H1 (cell line): Measurements from ENCODE around the gene RTF1. TPM values are rescaled to one million over a fixed set of nuclear protein-coding genes. Genes with fewer than 3 reads are reported as not detected.

Source experiments
- CTCF ChIA-PET: fragments of 300-600 bp; sonication (Branson Sonifier 250); formaldehyde crosslinking; loops from one replicate; lab custom pipeline; 2021; ENCODE audit not compliant: partially characterized antibody; lab: Charles Lee
- POLR2A ChIA-PET: fragments of 300-600 bp; sonication (Branson Sonifier 250); formaldehyde crosslinking; loops from one replicate; lab custom pipeline; 2021; ENCODE audit warnings: inconsistent platforms; ENCODE audit not compliant: partially characterized antibody; lab: Charles Lee
- DNase-seq, 2 experiments: peaks; one replicate each; pipeline versions ENCODE4 v3.0.0 to v3.0.0-alpha.2; 2010 to 2022; ENCODE audit warnings: low spot score in 2 of 2, low read depth in 1 of 2, mixed read lengths in 1 of 2
- FAIRE-seq: peaks from 2 replicates; lab custom pipeline; 2011; peaks lifted over from hg19 to GRCh38; lab: Jason Lieb, UNC
- H2AFZ ChIP-seq: 2 replicates; pipeline ENCODE4 v1.8.1; 2012; ENCODE audit warnings: low read length, inconsistent platforms
- H2AK5ac ChIP-seq: 2 replicates; pipeline ENCODE4 v1.6.1; 2013; ENCODE audit warnings: low read depth, low read length
- H2BK120ac ChIP-seq: replicated peaks from 2 replicates; pipeline ENCODE3; 2013; ENCODE audit warnings: low read depth, low read length, inconsistent platforms
- H2BK12ac ChIP-seq: 2 replicates; pipeline ENCODE4 v1.6.1; 2013; ENCODE audit warnings: low read depth, low read length
- H2BK15ac ChIP-seq: 2 replicates; pipeline ENCODE4 v1.6.1; 2013; ENCODE audit warnings: low read length
- H2BK20ac ChIP-seq: 2 replicates; pipeline ENCODE4 v1.6.1; 2013; ENCODE audit warnings: low read length
- H2BK5ac ChIP-seq: 2 replicates; pipeline ENCODE4 v1.6.1; 2013; ENCODE audit warnings: low read depth, low read length
- H3K14ac ChIP-seq: 2 replicates; pipeline ENCODE4 v1.6.1; 2013; ENCODE audit warnings: inconsistent platforms; ENCODE audit not compliant: insufficient read length
- H3K18ac ChIP-seq: 2 replicates; pipeline ENCODE4 v1.6.1; 2013; ENCODE audit warnings: low read length; ENCODE audit errors: extremely low read depth
- H3K23ac ChIP-seq: 2 replicates; pipeline ENCODE4 v1.6.1; 2013; ENCODE audit warnings: inconsistent platforms; ENCODE audit not compliant: insufficient read length
- H3K23me2 ChIP-seq: 2 replicates; pipeline ENCODE4 v1.6.1; 2013; ENCODE audit warnings: low read depth, low read length
- H3K27ac ChIP-seq: 2 replicates; pipeline ENCODE4 v1.6.1; 2011; ENCODE audit warnings: low read depth, low read length, inconsistent platforms
- H3K27me3 ChIP-seq, 4 experiments: replicated peaks in 1 of 4; 1 replicate in 1 of 4; 2 replicates in 3 of 4; pipeline versions ENCODE4 v1.6.1 to v1.8.1; 2011 to 2013; ENCODE audit warnings: low read length in 3 of 4, mild to moderate bottlenecking in 3 of 4, inconsistent platforms in 2 of 4, mixed read lengths in 2 of 4, moderate library complexity in 1 of 4; ENCODE audit not compliant: control insufficient read depth in 3 of 4, insufficient read depth in 3 of 4; ENCODE audit errors: extremely low read depth in 1 of 4
- H3K36me3 ChIP-seq, 4 experiments: 2 replicates each; pipeline versions ENCODE4 v1.6.1 to v1.8.1; 2011 to 2013; ENCODE audit warnings: mild to moderate bottlenecking in 4 of 4, low read length in 3 of 4, moderate library complexity in 2 of 4, control low read depth in 1 of 4, inconsistent platforms in 1 of 4; ENCODE audit not compliant: insufficient read depth in 4 of 4, control insufficient read depth in 2 of 4
- H3K4ac ChIP-seq: replicated peaks from 2 replicates; pipeline ENCODE3; 2013; ENCODE audit warnings: low read length, low read depth, mixed read lengths, inconsistent platforms; ENCODE audit not compliant: insufficient read length
- H3K4me1 ChIP-seq, 4 experiments: replicated peaks in 1 of 4; 1 replicate in 1 of 4; 2 replicates in 3 of 4; pipeline versions ENCODE4 v1.6.1 to v1.8.1; 2011 to 2013; ENCODE audit warnings: low read length in 3 of 4, inconsistent platforms in 2 of 4, mixed read lengths in 1 of 4; ENCODE audit not compliant: insufficient read depth in 4 of 4, control insufficient read depth in 3 of 4
- H3K4me2 ChIP-seq, 2 experiments: 2 replicates each; pipeline versions ENCODE4 v1.6.1 to v1.8.1; 2011 to 2013; ENCODE audit warnings: low read depth in 2 of 2, low read length in 2 of 2, control low read depth in 1 of 2, inconsistent platforms in 1 of 2, mild to moderate bottlenecking in 1 of 2; ENCODE audit not compliant: insufficient read depth in 1 of 2
- H3K4me3 ChIP-seq, 4 experiments: fragments of 200-600, 300-600 bp in 1 of 4; sonication (generic), shearing (Covaris generic), sonication (Bioruptor Twin) in 1 of 4; 2 replicates each; pipeline versions ENCODE4 v1.5.1 to v1.8.1; 2011 to 2016; ENCODE audit warnings: low read length in 4 of 4, low read depth in 3 of 4, control low read depth in 2 of 4, inconsistent platforms in 2 of 4, mild to moderate bottlenecking in 2 of 4, mixed read lengths in 1 of 4, moderate library complexity in 1 of 4; ENCODE audit not compliant: insufficient read depth in 2 of 4; ENCODE audit errors: extremely low read depth in 1 of 4
- H3K56ac ChIP-seq: replicated peaks from 2 replicates; pipeline ENCODE3; 2013; ENCODE audit warnings: low read depth, mild to moderate bottlenecking, mixed read lengths, low read length, inconsistent platforms; ENCODE audit not compliant: insufficient read length
- H3K79me1 ChIP-seq: 2 replicates; pipeline ENCODE4 v1.6.1; 2013; ENCODE audit warnings: low read depth, low read length, control low read depth
- H3K79me2 ChIP-seq, 2 experiments: 2 replicates each; pipeline versions ENCODE4 v1.6.1 to v1.8.1; 2012 to 2013; ENCODE audit warnings: low read length in 2 of 2, mild to moderate bottlenecking in 2 of 2, inconsistent platforms in 1 of 2; ENCODE audit not compliant: insufficient read depth in 2 of 2, control insufficient read depth in 1 of 2
- H3K9ac ChIP-seq, 4 experiments: replicated peaks in 1 of 4; 1 replicate in 1 of 4; 2 replicates in 3 of 4; pipeline versions ENCODE4 v1.6.1 to v1.8.1; 2011 to 2013; ENCODE audit warnings: low read depth in 3 of 4, low read length in 3 of 4, control low read depth in 2 of 4, mild to moderate bottlenecking in 2 of 4, moderate library complexity in 2 of 4, inconsistent platforms in 1 of 4; ENCODE audit errors: extremely low read depth in 1 of 4
- H3K9me3 ChIP-seq, 2 experiments: 2 replicates each; pipeline versions ENCODE4 v1.6.1 to v1.8.1; 2012 to 2013; ENCODE audit warnings: mild to moderate bottlenecking in 2 of 2, moderate library complexity in 2 of 2, control low read depth in 1 of 2, inconsistent platforms in 1 of 2, low read depth in 1 of 2, low read length in 1 of 2, mixed read lengths in 1 of 2; ENCODE audit not compliant: insufficient read depth in 2 of 2
- H4K20me1 ChIP-seq, 2 experiments: replicated peaks in 1 of 2; 2 replicates each; pipeline versions ENCODE3 to v1.8.1; 2011 to 2013; ENCODE audit warnings: inconsistent platforms in 2 of 2, low read length in 2 of 2, mild to moderate bottlenecking in 1 of 2; ENCODE audit not compliant: insufficient read depth in 2 of 2, control insufficient read depth in 1 of 2
- H4K5ac ChIP-seq: 2 replicates; pipeline ENCODE4 v1.6.1; 2013; ENCODE audit warnings: low read length, low read depth, mixed read lengths, inconsistent platforms; ENCODE audit not compliant: insufficient read length
- H4K8ac ChIP-seq: 2 replicates; pipeline ENCODE4 v1.8.0; 2013; ENCODE audit warnings: mild to moderate bottlenecking, moderate library complexity, low read length, inconsistent platforms; ENCODE audit not compliant: insufficient read depth; ENCODE audit errors: extremely low read depth
- H4K91ac ChIP-seq: replicated peaks from 2 replicates; pipeline ENCODE3; 2013; ENCODE audit warnings: low read length, mixed read lengths, inconsistent platforms; ENCODE audit not compliant: insufficient read length
- KDM1A ChIP-seq: fragments of 200-600, 300-600 bp; sonication (generic); IDR thresholded peaks from 2 replicates; pipeline ENCODE4 v1.7.1; 2016; ENCODE audit warnings: mild to moderate bottlenecking, low read length, borderline replicate concordance
- KDM4A ChIP-seq: IDR thresholded peaks from one replicate; pipeline ENCODE4 v1.7.1; 2012; ENCODE audit warnings: low read depth, mild to moderate bottlenecking, moderate library complexity, low read length, inconsistent platforms; ENCODE audit not compliant: severe bottlenecking
- SAP30 ChIP-seq: fragments of 300-600 bp; sonication (generic); IDR thresholded peaks from 2 replicates; pipeline ENCODE4 v1.7.1; 2012; ENCODE audit warnings: low read length, moderate library complexity, mild to moderate bottlenecking, inconsistent platforms; ENCODE audit not compliant: insufficient read depth, insufficient replicate concordance
- SIN3A ChIP-seq, 2 experiments: IDR thresholded peaks in 1 of 2; conservative IDR thresholded peaks in 1 of 2; 2 replicates each; pipeline ENCODE4 v1.6.1; 2011 to 2012; ENCODE audit warnings: low read length in 2 of 2, improper control_type of control experiment in 1 of 2, low read depth in 1 of 2, mild to moderate bottlenecking in 1 of 2
- TBP ChIP-seq: IDR thresholded peaks from 2 replicates; pipeline ENCODE4 v1.6.1; 2011; ENCODE audit warnings: low read depth, low read length, improper control_type of control experiment
- WGBS, 2 experiments: shearing (Covaris generic) in 1 of 2; methylation state at CpG; one replicate each; pipeline versions ENCODE4 v1.1.6 to v1.1.7; 2013 to 2015; ENCODE audit warnings: low lambda C conversion rate in 2 of 2, mixed read lengths in 2 of 2, inconsistent platforms in 1 of 2, low coverage in 1 of 2, missing lambda C conversion rate in 1 of 2; ENCODE audit not compliant: insufficient replicate concordance in 2 of 2, insufficient coverage in 1 of 2, insufficient read length in 1 of 2; ENCODE audit errors: extremely low coverage in 1 of 2, missing lambda C conversion rate in 1 of 2; 5-methylcytosine and 5-hydroxymethylcytosine counted together
- polyA plus RNA-seq, 7 experiments: library from polyadenylated mRNA; depleted of rRNA in 3 of 7; stranded (reverse) in 5 of 7; unstranded in 2 of 7; fragments of >200 nt in 5 of 7; fragments of 200-250 nt in 2 of 7; gene quantifications; 1 replicate in 5 of 7; 2 replicates in 1 of 7; 4 replicates in 1 of 7; pipeline versions ENCODE4 v1.2.1 to v1.2.3, GENCODE V29; 2011 to 2013; ENCODE audit warnings: missing spikeins in 2 of 7, mixed read lengths in 2 of 7
- total RNA-seq: library from RNA; stranded (reverse); fragmentation: NEBNext Ultra II Directional; extraction: Animal tissue kit (Norgen Biotek cat#: 25700); gene quantifications from 2 replicates; pipeline ENCODE4 v1.2.1, GENCODE V29; 2021

Gene RTF1
- total and polyA plus RNA-seq, 2 of the 8 experiments (the other 6 are each of a cell fraction or from before 2014, with no cell fraction given): 22.6 to 47.7 TPM

DNA sequence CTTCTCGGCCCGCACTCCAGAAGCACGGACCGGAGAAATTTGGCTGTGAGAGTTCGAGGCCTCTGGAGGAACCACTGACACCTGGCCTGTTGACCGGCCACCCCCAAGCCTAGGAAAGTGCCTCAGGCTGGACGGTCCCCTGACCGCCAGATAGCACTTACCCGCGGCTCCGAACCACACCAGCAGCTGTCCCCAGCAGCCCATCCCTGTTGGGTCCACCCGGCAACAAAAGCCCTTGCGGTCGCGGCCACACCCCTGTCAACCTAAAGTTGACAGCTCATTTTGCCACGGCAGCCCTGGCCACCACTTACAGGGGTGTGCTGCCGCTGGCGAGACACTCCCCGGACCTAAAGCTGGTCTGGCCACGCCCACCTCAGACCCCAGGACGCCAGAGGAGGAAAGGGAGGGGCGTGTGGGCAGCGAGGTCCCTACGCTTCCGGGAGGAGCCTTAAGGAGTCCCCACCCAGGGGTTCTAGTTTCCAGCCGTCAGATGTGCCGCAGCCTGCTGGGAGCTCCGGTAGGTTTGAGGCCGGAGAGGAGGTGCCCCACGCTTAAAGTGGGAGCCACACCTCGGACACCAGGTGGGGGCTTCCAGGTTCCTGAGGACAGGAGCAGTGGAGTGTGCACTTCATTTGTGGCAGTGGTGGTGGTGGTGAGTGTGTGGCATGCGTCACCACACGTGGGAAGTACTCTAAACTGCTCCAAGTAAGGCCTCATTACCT lies 96.8 kb downstream of the RTF1 start, which contains the start of gene LTK:
Gene LTK, minus strand, starts transcription at position 322 of the 722 bp plus-strand sequence. Its CDS starts 118 bp downstream, at position 204.
- Histone ChIP-seq H4K5ac (no peak within 1 kb of the TSS), H2BK15ac (no peak within 1 kb of the TSS), H3K27me3 (peaks cover 32 to 58% (median 52%) of the 10 kb centered on the region in 4 experiments), H3K4me2 (peak within 1 kb of the TSS; percentile 90 to 96), H2AFZ (no peak within 1 kb of the TSS), H3K18ac (no peak within 1 kb of the TSS), H2BK120ac (no peak within 1 kb of the TSS), H3K27ac (no peak within 1 kb of the TSS), H2BK5ac (no peak within 1 kb of the TSS), H3K4me3 (peak within 1 kb of the TSS; percentile 33 to 65 (median 58); a peak in 7 of 8 replicates), H2BK20ac (no peak within 1 kb of the TSS), H3K9ac (no peak within 1 kb of the TSS; a peak in 2 of 7 replicates), H2BK12ac (0 out of 2 replicates have a peak within 1 kb of the TSS, but pooled peaks have one; percentile 80), H4K91ac (no peak within 1 kb of the TSS), H4K8ac (no peak within 1 kb of the TSS), H3K9me3 (no peaks in the 10 kb centered on the region; a peak in 1 of 4 replicates), H3K4me1 (peaks cover 0 to 26% (median 13%) of the 10 kb centered on the region in 4 experiments; a peak in 5 of 7 replicates), H3K23ac (no peak within 1 kb of the TSS), H4K20me1 (peaks cover 0 to 12% of the 10 kb centered on the region in 2 experiments), H3K23me2 (peaks cover 15% of the 10 kb centered on the region), H3K4ac (no peak within 1 kb of the TSS), H3K79me1 (no peaks in the 10 kb centered on the region), H3K79me2 (no peaks in the 10 kb centered on the region), H2AK5ac (no peak within 1 kb of the TSS; the same call in 1 of the 2 replicates), H3K36me3 (peaks cover 0 to 12% (median 5%) of the 10 kb centered on the region in 4 experiments; a peak in 4 of 8 replicates), H3K14ac (no peak within 1 kb of the TSS), H3K56ac (no peak within 1 kb of the TSS)
- peak in 1 of 2 experiments; percentile 81 for DNase-seq
- POLR2A ChIA-PET: interaction anchor here (1.1 to 3.7 kb wide), 8 partner anchors 9 to 48 kb away, joined by 3 to 19 read pairs (median 8); partner anchors contain the start of gene ITPKA
- WGBS, 2 experiments: 19% methylated on average over 29 of the region's 33 CpGs; no CpG with 5 or more reads in 1 of the 2 experiments
- no peak for FAIRE-seq
- no peak for TF ChIP-seq KDM1A
- peak; percentile 89 for TF ChIP-seq SAP30
- TF ChIP-seq SIN3A (conservative IDR thresholded peaks at IDR 0.05 in 1 of 2, IDR thresholded peaks at IDR 0.05 in 1 of 2; ENCODE audit: low read depth in 1 of 2, low read length in 2 of 2): peak in 1 of 2 experiments; percentile 47; a peak in 1 of 4 replicates
- no peak for TF ChIP-seq TBP
- peak; percentile 30 for TF ChIP-seq KDM4A
- CTCF ChIA-PET: interaction anchor here (0.7 to 2.4 kb wide), 5 partner anchors 9 to 48 kb away, joined by 3 to 5 read pairs (median 3); no protein-coding TSS in a partner anchor
